Fibroblast of skin of scalp (primary cell): Measurements from ENCODE around the gene TPX2.
"Not testable (repeated sequence)": the region's sequence is repeated elsewhere in the genome, so short reads cannot be mapped to it uniquely, and the experiment has no call there.

Source experiments
- DNase-seq: peaks from one replicate; pipeline ENCODE4 v3.0.0-alpha.2; 2013

Gene TPX2

GRCh38 chr20:31720486-31721407 lies 18.3 kb upstream of the TPX2 start:
- DNase-seq, result no peak

- DNase-seq, result no peak
These were observed 17.5 kb upstream of the TPX2 start for GRCh38 chr20:31721408-31722256.

GRCh38 chr20:31722257-31723068 lies 16.6 kb upstream of the TPX2 start, which contains the start of gene BCL2L1:
Gene BCL2L1, minus strand, starts transcription at chr20:31722868. Its CDS starts 650 bp downstream, at chr20:31722218.
- peak; percentile 88 for DNase-seq

GRCh38 chr20:31723069-31723318 lies 16.1 kb upstream of the TPX2 start:
- no peak for DNase-seq

- DNase-seq, result peak; percentile 99
These were observed 15.6 kb upstream of the TPX2 start for GRCh38 chr20:31723319-31724078.

- no peak for DNase-seq
These were observed 7.8 kb upstream of the TPX2 start for GRCh38 chr20:31731321-31731717.

- no peak for DNase-seq
These were observed 474 bp downstream of the TPX2 start for GRCh38 chr20:31739550-31739977.

- peak; percentile 52 for DNase-seq
These were observed 1.1 kb downstream of the TPX2 start for GRCh38 chr20:31740208-31740607.

GRCh38 chr20:31740656-31741323 lies 1.7 kb downstream of the TPX2 start:
- no peak for DNase-seq

- no peak for DNase-seq
These were observed 7.2 kb downstream of the TPX2 start for GRCh38 chr20:31746068-31746878.

- not testable (repeated sequence) for DNase-seq
These were observed 7.9 kb downstream of the TPX2 start for GRCh38 chr20:31747028-31747427.

- peak; percentile 38 for DNase-seq
These were observed 8.6 kb downstream of the TPX2 start for GRCh38 chr20:31747640-31748039.

- DNase-seq, result no peak
These were observed 10.1 kb downstream of the TPX2 start for GRCh38 chr20:31749223-31749622.

- peak; percentile 88 for DNase-seq
These were observed 12.0 kb downstream of the TPX2 start for GRCh38 chr20:31751126-31751525.

GRCh38 chr20:31757254-31757653 lies 18.2 kb downstream of the TPX2 start:
- no peak for DNase-seq

GRCh38 chr20:31758521-31758920 lies 19.4 kb downstream of the TPX2 start:
- DNase-seq, result no peak

- DNase-seq, result no peak
These were observed 19.9 kb downstream of the TPX2 start for GRCh38 chr20:31758991-31759390.

GRCh38 chr20:31759836-31760518 lies 20.9 kb downstream of the TPX2 start:
- no peak for DNase-seq

- peak; percentile 36 for DNase-seq
These were observed 21.6 kb downstream of the TPX2 start for GRCh38 chr20:31760519-31761240.
